ENCODE measurements around the gene COPA. TPM values are rescaled to one million over a fixed set of nuclear protein-coding genes. Genes with fewer than 3 reads are reported as not detected.

COPA gene
- total RNA-seq, 2 donors from 2014 or later, result 154 to 163 TPM

GRCh38 chr1:160371346-160371631 lies 28.2 kb upstream of the COPA start:
- Histone ChIP-seq H3K4me1 (peaks cover 5% of the 10 kb centered on the region), H3K27ac (no peak overlapping the region), H3K27me3 (no peaks in the 10 kb centered on the region), H3K36me3 (no peaks in the 10 kb centered on the region), H3K9me3 (no peaks in the 10 kb centered on the region), H3K9ac (ENCODE audit: low read depth in 2 of 2, low read length in 2 of 2) (no peak overlapping the region), H3K4me3 (no peak overlapping the region)
- no peak for TF ChIP-seq CTCF (IDR thresholded peaks at IDR 0.05)
- intact Hi-C loops (cut with DNase I), result loop anchor here (10.0 kb wide), 1 partner anchor 286 kb away; the partner anchor contains the start of gene KCNJ9
- no peak for DNase-seq

DNA sequence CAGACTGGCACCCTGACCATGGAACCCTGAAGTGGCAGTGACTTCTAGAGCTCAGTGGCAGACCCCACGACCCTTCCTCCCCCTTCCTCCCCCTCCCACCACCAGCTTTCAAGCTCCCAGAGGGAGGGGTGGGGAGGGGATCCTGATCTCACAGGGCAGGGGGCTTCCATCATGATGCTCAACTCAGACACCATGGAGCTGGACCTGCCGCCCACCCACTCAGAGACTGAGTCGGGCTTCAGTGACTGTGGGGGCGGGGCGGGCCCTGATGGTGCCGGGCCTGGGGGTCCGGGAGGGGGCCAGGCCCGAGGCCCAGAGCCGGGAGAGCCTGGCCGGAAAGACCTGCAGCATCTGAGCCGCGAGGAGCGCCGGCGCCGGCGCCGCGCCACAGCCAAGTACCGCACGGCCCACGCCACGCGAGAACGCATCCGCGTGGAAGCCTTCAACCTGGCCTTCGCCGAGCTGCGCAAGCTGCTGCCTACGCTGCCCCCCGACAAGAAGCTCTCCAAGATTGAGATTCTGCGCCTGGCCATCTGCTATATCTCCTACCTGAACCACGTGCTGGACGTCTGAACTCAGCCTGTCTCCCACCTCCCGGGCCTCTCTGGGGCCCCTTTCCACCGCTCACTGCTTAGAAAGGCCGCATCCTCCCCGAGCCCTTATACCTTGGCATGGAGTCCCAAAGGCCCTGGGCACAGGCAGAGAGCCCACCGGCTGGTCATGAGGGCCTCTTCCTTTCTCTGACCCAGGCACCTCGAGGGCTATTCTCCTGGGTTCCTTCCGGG lies 27.7 kb upstream of the COPA start:
- intact Hi-C loops (cut with DNase I), result loop anchor here (10.0 kb wide), 1 partner anchor 286 kb away; the partner anchor contains the start of gene KCNJ9
- no peak overlapping the region for H3K27ac ChIP-seq
- no peak overlapping the region for H3K4me3 ChIP-seq
- no peaks in the 10 kb centered on the region for H3K4me1 ChIP-seq
- no peaks in the 10 kb centered on the region for H3K27me3 ChIP-seq
- H3K36me3 ChIP-seq, result no peaks in the 10 kb centered on the region
- no peak overlapping the region for H3K9ac ChIP-seq (ENCODE audit: low read depth in 2 of 2, low read length in 2 of 2)
- no peak for DNase-seq
- TF ChIP-seq CTCF (IDR thresholded peaks at IDR 0.05), result no peak
- no peaks in the 10 kb centered on the region for H3K9me3 ChIP-seq

DNA sequence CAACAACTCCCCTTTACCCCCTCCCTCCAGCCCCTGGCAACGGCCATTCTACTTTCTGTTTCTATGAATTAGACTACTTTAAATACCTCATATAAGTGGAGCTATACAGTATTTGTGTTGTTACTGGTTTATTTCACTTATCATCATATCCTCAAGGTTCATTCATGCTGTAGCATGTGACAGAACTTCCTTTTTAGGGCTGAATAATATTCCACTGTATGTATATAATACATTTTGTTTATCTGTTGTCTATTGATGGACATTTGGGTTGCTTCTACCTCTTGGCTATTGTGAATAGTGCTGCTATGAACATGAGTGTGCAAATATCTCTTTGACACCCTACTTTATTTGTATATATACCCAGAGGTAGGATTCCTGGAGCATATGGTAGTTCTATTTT lies 26.0 kb upstream of the COPA start:
- DNase-seq, result no peak
- no peaks in the 10 kb centered on the region for H3K4me1 ChIP-seq
- no peak overlapping the region for H3K4me3 ChIP-seq
- H3K27ac ChIP-seq, result no peak overlapping the region
- H3K27me3 ChIP-seq, result no peaks in the 10 kb centered on the region
- H3K9me3 ChIP-seq, result no peaks in the 10 kb centered on the region
- no peak overlapping the region for H3K9ac ChIP-seq (ENCODE audit: low read depth in 2 of 2, low read length in 2 of 2)
- intact Hi-C loops (cut with DNase I), result no loop called here
- H3K36me3 ChIP-seq, result no peaks in the 10 kb centered on the region
- TF ChIP-seq CTCF (IDR thresholded peaks at IDR 0.05), result no peak

DNA sequence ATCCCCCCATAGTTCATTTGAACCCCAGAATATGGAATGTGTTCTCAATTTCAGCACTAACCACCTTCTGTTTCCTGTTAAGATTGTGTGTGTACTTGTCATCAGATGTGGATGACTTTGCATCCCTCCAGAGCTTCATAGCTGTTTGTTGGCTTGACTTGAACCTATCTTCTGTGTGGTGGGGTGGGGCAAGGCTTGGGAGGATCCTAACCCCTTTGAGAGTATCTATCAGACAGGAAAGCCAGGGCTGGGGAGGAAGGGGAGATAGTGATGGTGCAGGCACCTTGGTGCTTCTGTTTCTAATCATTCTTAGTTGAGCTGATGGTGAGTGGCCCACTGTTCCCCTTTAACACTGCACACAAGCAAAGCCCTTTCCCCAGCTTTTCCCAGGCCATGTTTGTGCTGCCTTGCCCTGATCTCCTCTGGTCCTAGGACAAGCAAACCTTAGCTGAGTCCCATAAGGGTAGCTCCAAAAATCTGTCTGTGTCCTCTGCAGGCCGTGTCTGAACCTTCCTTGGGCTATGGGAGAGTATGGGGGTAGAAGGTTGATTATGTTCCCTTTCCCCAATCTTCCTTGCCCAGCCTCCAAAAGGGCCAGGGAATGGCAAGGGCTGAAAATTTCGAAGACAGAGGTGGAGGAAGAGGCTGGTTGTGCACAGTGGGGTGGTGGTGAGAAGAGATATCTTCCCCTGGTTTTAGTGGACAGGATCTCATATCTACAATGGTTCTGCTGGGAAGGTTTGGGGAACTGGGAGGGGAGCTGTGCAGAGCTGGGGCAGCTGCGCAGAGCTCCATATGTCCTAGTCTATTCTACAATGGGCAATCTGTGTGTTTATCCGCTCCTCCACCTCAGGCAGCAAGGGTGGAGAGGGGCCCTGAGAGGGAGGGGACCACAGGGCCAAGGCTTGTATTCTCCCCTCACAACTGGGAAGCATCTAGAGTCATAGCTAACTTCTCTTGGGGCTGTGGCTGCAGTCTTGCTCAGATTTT lies 25.2 kb upstream of the COPA start:
- Histone ChIP-seq H3K27me3 (no peaks in the 10 kb centered on the region), H3K9ac (ENCODE audit: low read depth in 2 of 2, low read length in 2 of 2) (no peak overlapping the region), H3K27ac (no peak overlapping the region), H3K9me3 (no peaks in the 10 kb centered on the region), H3K4me3 (no peak overlapping the region), H3K36me3 (no peaks in the 10 kb centered on the region), H3K4me1 (no peaks in the 10 kb centered on the region)
- intact Hi-C loops (cut with DNase I), result no loop called here
- no peak for DNase-seq
- no peak for TF ChIP-seq CTCF (IDR thresholded peaks at IDR 0.05)

DNA sequence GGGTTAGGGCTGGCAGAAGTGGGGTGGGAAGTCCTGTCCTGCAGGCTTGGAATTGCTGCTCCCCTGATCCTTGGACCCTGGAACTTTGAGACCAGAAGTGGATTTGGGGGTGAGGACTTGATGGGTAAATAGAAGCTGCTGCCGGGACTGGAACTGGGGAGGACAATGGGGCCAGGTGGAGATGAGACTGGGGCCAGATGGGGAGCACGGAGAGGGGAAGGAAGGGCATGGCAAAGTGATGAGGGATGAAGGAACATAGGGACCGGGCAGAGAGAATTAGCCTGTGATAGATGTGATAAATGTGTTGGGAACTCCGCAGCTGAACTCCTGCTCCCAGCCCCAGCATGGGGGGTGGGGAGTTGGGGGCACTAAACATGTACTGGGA lies 24.5 kb upstream of the COPA start:
- H3K9ac ChIP-seq (ENCODE audit: low read depth in 2 of 2, low read length in 2 of 2), result no peak overlapping the region
- H3K4me1 ChIP-seq, result no peaks in the 10 kb centered on the region
- DNase-seq, result no peak
- H3K4me3 ChIP-seq, result no peak overlapping the region
- no peaks in the 10 kb centered on the region for H3K27me3 ChIP-seq
- intact Hi-C loops (cut with DNase I), result no loop called here
- no peak for TF ChIP-seq CTCF (IDR thresholded peaks at IDR 0.05)
- no peak overlapping the region for H3K27ac ChIP-seq
- no peaks in the 10 kb centered on the region for H3K9me3 ChIP-seq
- H3K36me3 ChIP-seq, result no peaks in the 10 kb centered on the region
